GM19397 (cell line): Measurements from ENCODE around the gene FRG1.
"Not testable (repeated sequence)": the region's sequence is repeated elsewhere in the genome, so short reads cannot be mapped to it uniquely, and the experiment has no call there.

ENCODE experiments used
- ATAC-seq: cut with Tn5 transposase; IDR thresholded peaks from one replicate; pipeline ENCODE4 v1.9.1; 2021; ENCODE audit warnings: mild to moderate bottlenecking, moderate library complexity; ENCODE audit not compliant: unreplicated experiment

Gene FRG1

GRCh38 chr4:189984661-189985060, 44.0 kb downstream of the FRG1 start:
- not testable (repeated sequence) for ATAC-seq

DNA sequence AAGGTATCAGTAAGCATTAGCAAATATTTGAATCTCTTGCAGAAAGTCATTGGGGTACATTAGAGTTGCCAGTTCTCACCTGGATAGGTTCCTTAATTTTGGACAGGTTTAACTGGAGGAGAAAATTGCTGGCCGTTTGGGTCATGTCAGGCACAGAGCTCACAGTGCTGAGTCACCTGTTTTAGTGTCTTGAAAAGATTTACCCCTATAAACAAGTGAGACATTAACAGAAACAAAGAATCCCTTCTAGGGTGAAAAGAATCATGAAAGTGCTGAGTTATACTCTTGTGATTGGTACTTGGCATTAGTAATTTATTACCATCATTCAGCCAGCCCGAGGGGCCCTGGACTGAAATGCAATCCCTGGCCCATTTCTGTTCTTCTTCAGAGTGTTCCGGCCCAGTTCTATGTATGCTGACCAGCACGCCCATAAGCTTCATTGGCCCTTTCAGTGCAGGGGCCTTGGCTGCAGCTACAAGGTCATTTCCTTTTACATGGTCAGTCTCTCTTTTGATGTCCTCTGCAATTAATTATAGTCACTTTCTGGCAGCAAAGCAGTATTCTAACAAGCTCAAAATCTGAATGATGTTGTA, 45.1 kb downstream of the FRG1 start:
- not testable (repeated sequence) for ATAC-seq

DNA sequence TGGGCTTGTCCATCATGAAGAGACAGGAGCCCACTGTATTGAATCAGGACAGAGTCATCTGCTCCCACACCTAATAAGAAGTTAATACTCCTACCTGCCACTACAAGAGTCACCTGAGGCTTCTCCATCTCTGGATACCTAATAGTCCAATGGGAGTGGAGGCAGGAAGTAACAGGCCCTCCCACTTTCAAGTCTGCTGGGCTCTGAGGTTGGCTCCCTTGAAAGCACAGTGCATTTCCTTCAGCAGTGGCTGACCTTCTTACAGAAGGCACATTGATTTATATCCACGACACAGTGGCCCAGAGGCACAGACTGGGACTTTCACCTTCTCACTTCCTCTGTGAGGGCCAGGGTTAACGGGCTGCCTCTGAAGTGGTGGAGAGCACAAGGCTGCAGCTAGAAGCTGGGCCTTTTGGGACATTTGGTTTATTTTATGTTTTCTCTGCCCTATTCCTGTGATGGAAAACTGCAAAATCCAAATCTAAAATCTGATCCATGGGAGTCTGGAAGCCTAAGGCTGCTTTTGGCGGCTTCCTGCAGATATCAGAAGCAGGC, 48.3 kb downstream of the FRG1 start:
- no peak for ATAC-seq

DNA sequence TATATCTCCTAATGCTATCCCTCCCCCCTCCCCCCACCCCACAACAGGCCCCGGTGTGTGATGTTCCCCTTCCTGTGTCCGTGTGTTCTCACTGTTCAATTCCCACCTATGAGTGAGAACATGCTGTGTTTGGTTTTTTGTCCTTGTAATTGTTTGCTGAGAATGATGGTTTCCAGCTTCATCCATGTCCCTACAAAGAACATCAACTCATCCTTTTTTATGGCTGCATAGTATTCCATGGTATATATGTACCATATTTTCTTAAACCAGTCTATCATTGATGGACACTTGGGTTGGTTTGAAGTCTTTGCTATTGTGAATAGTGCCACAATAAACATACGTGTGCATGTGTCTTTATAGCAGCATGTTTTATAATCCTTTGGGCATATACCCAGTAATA, 49.3 kb downstream of the FRG1 start:
- ATAC-seq = not testable (repeated sequence)
